Stimulated activated CD4-positive, alpha-beta T cell treated with anti-CD3 and anti-CD28 coated beads, Interleukin-15, amount 100 ng/mL, for 24 hours (primary cell): ENCODE results near the gene FAM237A.

ENCODE experiments used
- DNase-seq: peaks from one replicate; pipeline ENCODE4 v3.0.0-alpha.2; 2020

The FAM237A gene

DNA sequence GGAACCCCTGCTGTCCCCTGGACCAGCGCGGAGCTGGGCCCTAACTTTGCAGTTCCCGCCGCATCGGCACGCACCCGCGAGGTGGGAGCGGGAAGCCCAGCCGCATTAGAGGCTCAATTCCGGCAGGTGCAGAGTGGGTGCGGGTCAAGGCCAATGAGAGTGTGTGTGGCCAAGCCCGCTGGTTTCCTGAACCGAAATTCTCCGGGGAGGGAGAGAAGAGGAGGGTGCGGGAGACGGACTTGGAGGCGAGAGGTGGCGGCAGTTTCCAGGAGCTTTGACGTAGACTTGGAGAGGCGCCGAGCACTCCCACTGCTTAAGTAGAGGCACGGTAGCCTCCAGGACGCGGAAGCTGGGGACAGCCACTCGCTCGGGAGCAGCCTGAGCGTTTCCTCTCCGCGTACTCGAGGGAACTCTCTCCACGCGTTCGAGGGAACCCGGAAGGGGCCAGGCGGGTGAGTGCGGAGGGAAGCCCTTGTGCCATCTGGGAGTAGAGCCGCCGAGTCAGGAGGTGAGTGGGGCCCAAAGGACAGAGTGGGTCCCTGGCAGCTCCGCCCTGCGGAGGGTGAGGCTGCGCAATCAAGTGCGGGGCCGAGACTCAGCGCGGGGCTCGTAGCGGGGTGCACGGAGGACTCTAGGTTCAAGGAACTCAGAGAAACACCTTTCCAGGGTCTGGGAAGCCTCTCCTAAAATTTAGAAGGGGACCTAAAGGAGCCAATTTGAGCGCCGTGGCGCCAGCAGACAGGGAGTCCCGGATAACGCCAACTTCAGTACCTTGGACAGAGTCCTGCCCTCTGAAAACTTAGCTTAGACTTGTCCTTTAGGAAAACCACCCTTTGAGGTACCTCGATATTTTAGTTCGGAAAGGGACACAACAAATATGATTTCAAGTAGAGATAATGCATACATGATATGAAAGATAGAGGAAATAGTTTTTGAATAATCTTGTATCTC lies at the start of gene FAM237A:
Gene FAM237A, plus strand, starts transcription at position 413 of the 951 bp plus-strand sequence. CDS start 1,750 bp downstream, outside the sequence.
- peak; percentile 27 for DNase-seq

DNA sequence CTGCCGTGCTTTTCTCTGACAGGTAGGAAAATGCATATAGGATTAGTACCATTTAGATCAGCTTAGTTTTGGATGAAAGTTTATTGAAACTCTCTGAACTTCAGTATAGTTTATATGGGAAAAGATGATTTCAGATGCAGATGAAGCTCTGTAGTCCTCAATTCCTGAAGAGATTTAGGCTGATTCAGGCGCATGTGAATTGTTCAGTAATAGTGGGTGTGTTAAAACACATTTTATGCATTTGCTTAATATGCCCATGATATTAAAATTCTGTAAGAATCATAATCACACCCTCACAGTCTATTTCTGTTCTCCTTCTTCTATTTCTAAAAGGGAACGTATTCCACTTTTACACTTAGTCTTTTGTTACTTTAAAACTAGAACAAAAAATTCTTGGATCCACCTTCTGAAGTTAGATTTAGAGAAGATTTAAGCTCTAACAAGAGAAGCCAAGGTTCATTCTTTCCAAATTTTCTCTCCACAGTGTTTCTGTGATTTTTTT lies 44.5 kb upstream of the FAM237A start:
- DNase-seq = no peak

DNA sequence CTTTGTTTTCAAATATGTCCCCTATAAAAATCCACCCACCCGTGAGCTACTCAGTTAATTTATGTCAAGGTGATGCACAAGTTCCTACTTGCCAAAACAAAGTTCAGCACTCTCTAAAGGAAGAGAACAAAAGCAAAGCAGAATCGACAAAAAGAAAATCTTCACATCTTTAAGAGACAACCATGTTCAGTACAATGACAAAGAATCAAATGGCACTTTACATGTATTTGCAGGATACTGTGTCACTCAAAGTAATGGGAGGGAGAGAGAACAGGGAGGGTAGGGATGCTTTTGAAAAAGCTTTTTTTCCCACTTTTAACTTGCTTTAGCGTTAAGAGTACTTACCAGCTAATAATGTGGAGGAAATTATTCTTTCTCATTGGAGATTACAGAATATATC lies 39.0 kb upstream of the FAM237A start:
- no peak for DNase-seq

- DNase-seq = no peak
These were observed 31.8 kb upstream of the FAM237A start for GRCh38 chr2:206610451-206610850.

- DNase-seq = no peak
These were observed 31.1 kb upstream of the FAM237A start for GRCh38 chr2:206611191-206611590.

DNA sequence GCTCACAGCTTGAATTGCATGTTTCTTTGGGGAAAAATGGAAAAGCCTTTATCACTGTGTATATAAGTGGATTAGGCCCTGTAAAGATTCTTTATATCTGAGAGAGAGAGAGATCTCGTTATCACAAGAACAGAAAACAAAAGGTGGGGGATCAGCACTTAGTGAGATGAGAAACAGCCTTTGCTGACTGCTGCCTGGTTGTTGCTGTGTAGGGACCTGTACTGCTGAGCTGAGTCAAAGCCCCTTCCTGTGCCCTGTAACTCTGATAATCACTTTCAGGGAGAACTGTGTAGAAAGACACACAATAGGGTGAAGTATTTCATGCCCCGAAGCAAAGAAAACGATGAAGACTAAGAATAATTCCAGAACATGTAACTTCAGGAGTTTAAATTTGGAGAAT lies 30.6 kb upstream of the FAM237A start:
- no peak for DNase-seq

DNA sequence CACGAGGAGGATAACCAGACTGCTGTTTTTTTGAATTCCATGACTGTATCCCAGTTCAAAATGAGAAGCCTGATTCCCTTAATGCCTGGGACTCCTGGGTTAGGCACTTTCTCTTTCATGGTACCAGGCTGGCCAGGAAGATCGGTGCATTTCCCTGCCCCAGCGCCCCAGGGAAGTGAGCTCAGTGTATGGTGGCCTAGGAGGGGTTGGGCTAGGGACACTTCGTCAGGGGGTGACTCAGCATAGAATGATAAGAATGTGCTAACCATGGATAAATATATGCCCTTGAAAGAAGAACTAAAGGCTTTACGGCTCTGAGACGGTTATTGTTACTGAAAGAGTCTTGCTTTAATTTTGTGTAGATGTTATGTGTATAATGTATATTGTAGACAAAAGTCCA lies 27.5 kb upstream of the FAM237A start:
- no peak for DNase-seq

- DNase-seq = no peak
These were observed 26.7 kb upstream of the FAM237A start for GRCh38 chr2:206615417-206616089.

- DNase-seq = no peak
These were observed 26.1 kb upstream of the FAM237A start for GRCh38 chr2:206616151-206616550.

GRCh38 chr2:206619011-206619410 lies 23.3 kb upstream of the FAM237A start:
- DNase-seq = no peak

DNA sequence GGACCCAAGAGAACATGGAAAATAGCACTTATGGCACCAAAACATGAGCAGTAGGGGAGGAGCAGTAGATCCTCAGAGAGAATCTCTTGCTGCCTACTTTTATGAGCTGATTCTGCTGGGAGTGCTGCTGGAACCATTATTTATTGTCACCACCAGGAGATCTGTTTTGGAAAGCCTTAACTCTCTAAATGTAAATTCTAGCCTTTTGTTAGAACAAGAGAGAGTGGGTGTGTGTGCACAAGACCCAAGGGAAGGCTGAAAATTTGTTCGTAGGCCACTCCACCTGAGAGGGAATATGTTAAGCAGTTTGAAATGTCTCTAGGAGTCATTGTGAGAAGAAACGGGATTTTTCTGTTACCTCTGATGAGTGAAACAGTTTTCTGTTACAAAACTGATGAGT lies 16.2 kb upstream of the FAM237A start:
- no peak for DNase-seq

DNA sequence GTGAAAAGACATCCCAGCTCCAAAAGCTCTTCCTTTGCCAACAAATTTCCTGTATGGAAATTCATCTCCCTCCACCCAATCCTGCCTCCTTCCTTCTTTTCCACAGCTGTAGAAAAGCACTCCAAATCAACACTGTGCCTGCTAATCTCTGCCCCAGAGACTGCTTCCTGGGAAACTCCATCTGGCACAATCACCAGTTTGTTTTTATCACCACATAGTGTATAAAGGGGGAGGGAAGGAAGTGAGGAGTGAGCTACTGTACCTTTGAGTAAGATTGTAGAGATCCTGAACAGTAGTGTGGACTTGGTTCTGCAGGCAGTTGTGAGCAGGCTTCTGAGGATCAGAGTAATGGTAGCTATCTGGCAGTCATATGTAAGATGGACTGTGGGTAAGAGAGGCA lies 14.7 kb upstream of the FAM237A start:
- DNase-seq = no peak

DNA sequence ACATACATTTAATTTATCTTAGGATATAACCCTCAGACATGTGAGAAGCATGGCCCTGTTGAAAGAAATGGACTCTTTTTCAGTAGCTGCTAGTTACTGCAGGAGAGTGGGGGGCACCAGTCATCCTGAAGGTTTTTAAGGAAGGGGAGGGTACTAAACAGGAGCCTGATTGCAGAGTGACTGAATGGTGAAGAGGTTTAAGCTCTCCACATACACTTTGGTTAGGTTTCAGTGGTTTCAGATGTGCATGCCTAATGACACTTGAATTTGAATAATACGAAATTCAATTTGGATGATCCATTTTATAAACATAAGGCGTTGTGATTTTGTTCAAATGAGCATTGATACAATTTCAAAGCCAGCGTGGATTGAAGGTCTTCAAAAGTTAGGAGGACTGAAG lies 10.9 kb upstream of the FAM237A start:
- no peak for DNase-seq

GRCh38 chr2:206635015-206635414 lies 7.3 kb upstream of the FAM237A start:
- no peak for DNase-seq

DNA sequence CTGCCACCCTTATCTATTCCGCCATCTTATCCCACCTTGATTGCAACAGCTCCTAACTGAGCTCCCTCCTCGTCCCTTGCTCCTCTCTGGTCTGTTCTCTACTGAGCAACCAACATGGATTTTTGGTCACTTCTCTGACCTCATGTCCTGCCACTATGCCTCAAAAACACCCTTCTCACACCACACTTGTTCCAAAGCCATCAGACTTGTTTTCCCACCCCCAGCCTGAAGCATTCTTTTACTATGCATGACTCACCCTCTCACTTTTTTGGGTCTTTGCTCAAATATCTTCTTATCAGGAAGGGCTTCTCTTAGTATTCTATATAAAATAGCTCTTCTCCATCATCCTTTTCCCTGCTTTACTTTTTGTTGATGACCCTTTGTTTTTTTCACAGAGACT lies 2.7 kb upstream of the FAM237A start:
- DNase-seq = no peak

- no peak for DNase-seq
These were observed 1.1 kb upstream of the FAM237A start for GRCh38 chr2:206641226-206641625.

GRCh38 chr2:206647985-206648384 lies 5.7 kb downstream of the FAM237A start:
- no peak for DNase-seq

GRCh38 chr2:206657087-206657486 lies 14.8 kb downstream of the FAM237A start:
- no peak for DNase-seq

- no peak for DNase-seq
These were observed 23.0 kb downstream of the FAM237A start for GRCh38 chr2:206665251-206665650.

DNA sequence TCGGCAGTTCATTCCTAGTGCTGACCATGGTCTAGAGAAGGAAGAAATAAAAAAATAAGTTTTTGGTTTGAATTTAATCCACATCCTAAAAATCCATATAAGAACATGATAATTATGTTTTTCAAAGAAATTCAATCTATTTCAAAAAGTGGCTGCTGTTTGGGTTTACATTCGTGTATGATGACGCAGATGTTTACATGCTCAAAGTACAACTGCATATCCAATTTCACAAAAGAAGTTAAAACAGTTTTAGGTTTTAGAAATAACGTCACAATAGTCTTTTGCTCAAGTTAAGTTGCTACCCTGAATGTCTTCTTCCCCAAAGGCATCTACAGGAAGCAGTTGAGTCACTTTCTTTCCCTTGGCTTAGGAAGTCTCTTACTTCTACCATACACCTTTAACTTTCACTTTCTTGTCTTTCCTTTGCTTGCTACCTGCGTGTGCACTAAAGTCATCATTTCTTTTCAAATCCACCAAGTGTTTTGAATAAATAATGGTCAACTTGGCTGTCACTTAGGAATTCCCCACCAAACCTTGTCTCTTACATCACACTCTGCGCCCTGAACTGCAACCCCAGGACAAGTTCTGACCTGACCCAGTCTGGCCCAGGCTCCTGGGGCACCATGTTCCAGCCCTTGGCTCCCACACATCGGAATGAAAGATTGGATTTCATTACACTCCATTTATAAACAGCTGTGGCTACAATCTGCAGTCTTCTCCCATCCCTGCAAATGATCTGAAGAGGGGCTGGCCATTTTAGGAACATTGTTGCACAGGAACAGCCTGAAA lies 28.4 kb downstream of the FAM237A start:
- DNase-seq = no peak

GRCh38 chr2:206683546-206683945 lies 41.3 kb downstream of the FAM237A start:
- DNase-seq = no peak

DNA sequence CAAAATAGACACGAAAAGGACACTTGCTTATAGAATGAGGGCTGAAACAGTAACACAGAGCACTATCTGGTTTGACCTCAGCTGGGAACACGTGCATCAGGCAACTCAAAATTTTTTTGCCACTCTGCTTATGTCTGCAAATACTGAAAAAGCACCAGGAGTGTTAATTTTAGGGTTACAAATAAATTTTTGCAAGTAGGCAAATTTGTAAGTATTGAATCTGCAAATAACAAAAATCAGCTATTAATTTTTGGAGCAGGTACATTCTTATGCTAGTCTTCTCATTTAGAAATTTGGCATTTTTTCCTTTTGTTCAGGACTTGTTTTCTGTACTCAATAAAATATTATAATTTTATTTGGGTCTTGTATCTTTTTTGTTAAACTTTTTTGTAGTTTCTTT lies 46.2 kb downstream of the FAM237A start:
- no peak for DNase-seq

DNA sequence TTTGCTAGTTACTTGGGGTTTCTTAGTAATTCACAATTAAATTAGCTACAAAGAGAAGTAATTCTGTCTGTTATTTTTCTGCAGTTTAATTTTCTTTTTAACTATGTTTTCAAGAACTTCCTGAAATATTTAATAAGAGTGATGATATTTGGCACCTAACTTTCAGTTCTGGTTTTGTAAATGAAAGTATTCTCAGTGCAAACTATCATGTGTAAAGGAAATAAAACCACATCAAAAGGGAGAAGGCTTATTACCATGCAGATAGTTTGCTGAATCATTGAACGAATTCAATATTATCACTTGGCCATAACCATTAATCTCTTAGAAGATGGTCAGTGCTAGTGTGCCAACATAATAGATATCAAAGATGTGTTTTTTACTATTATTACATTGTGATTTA lies 46.7 kb downstream of the FAM237A start:
- DNase-seq = no peak
